Dedifferentiated amniotic fluid mesenchymal stem cell (primary cell): Measurements from ENCODE around the gene PKD2L2.
"Not testable (repeated sequence)": the region's sequence is repeated elsewhere in the genome, so short reads cannot be mapped to it uniquely, and the experiment has no call there.

ENCODE experiments used
- DNase-seq: peaks from one replicate; pipeline ENCODE4 v3.0.0-alpha.2; 2016; ENCODE audit errors: extremely low spot score

The PKD2L2 gene

DNA sequence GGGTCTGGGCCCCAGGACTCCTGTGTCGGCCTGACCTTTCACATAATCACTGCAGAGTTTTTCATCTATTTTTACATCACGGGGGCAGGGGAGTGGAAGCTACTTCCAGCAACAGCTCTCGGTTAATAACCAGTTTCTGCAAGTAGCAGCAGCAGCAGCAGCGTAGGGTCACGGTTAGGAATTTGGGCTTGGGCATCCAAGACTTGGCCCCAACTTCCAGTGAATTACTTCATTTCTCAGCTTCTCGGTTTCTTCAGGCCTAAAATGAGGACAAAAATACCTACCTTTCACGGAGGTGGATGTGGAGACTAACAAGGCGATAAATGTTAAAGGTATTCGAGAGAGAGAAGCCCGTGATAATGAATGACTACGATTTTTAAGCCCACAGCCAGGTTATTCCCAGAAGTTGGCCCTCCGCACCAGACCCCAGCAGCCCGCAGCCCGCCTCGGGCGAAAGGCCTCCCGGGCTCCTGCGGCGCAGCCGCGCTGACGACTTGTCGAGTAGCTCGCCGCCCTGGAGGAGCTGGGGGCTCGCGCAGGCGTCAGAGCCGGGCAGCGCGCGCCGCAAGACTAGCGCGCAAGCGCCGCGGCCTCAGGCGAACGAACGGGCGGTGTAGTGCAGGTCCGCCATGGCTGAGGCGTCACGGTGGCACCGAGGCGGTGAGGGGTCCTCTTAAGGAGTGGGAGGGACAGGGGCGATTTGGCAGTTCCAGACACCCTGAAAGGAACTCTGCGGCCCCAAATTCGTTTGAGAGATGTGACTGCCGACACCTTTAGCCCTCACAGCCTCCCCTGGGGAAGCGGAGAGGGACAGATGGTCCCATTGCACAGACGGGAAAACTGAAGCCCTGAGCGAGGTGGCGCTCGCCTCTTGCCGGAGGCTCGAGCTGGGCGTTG is at the start of gene PKD2L2:
Gene PKD2L2, plus strand, starts transcription at position 595 of the 897 bp plus-strand sequence. Its CDS starts 35 bp downstream, at position 630.
- no peak for DNase-seq

GRCh38 chr5:137842296-137842695 is 47.0 kb upstream of the PKD2L2 start:
- DNase-seq: no peak

GRCh38 chr5:137843676-137844299 is 45.5 kb upstream of the PKD2L2 start:
- no peak for DNase-seq

DNA sequence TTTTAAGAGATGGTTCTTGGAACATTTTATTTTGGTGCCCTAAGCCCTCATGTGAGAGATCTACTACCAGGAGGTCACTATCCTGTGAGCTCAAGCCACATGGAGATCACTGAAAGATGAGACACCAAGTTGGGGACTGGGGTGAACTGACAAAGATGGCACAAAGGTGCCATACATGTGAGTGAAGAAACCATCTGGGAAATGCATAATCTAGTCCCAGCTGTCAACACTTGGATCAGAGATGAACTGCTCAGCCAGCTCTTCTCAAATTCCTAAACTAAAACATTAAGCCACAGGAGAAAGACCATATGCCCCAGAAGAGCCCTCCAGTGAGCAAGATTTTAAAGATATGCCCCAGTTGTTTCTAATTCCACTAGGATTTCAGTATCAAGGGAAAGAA is 43.8 kb upstream of the PKD2L2 start:
- DNase-seq: no peak

DNA sequence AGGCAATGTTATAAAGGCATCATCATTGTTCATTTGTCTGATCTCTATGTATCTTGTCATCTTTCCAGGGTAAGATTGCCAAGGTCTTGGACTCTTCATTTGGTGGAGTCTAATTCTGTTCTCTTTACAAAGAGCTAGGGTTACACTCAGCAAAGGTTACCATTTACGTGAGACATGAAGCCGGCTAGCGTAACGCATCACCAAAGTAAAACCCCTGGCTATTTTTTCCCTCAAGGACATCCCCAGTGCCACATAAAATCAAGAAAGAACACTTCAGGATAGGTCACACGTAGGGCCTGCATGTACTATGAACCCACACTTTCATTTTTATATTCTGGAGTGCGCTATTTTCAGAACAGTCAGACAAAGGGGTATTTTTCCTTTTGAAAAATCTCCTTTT is 41.6 kb upstream of the PKD2L2 start:
- DNase-seq: no peak

DNA sequence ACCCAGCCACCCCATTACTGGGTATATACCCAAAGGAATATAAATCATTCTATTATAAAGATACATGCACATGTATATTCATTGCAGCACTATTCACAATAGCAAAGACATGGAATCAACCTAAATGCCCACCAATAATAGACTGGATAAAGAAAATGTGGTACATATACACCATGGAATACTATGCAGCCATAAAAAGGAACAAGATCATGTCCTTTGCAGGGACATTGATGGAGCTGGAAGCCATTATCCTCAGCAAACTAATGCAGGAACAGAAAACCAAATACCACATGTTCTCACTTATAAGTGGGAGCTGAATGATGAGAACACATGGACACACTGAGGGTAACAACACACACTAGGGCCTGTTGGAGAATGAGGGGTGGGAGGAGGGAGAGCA is 36.1 kb upstream of the PKD2L2 start:
- not testable (repeated sequence) for DNase-seq

DNA sequence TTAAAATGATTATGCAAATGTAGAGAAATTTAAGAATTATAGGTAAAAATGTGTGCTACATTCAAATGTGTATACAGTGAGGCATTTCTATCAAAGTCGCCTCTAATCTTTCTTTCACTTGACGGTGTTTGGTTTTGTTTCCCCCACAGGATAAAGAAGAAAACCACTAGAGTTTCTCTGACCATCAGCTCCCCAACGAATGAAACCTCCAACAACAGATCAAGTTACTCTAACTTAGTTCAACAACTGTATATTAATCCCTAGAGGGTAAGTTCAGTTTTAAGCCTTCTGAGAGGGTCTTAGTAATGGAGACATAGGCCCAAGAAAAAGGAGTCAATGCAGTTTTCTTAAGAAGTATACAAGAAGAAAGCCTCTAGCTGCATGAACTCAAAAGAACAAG is 33.1 kb upstream of the PKD2L2 start:
- no peak for DNase-seq

DNA sequence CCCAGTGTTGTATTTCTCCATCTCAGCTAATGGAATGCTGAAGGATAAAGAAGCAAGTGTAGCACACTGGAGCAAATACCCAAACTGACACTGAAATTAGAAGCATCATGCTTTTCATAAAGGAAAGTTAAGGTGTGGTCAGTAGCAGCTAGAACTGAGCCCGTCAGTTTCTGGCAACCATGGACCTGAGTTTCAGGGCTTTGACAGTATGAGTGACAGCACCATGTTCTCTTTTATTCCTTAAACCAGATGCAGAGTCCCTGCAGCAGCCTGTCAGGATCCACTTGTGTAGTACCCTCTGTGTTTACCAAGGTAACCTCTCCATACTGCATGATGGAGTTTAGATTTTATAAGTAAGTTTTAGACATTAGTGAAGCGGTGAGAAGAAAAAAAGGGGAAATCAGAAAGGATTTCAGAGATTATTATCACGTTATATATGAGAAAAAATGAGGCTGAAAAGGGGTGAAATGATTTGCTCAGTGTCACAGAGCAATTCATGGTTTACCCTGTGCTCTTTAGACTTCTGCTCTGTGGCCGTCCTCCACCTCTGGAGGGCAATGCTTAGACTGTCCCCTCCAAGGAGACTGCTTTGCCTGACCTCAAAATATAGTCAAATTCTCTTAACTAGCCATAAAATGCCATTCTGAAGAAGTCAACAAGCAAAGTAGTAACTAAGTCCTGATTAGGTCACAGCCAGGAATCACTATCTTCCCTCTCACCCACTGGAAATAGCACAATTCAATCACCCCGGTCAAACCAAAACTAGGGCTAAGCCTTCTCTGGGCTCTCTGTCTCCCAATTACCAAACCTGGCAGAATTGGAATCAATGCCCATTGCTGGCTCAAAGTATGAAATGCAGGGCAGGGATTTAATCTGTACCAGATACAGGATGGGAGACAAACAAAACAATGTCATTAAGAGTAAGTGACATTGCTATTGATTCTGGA is 32.1 kb upstream of the PKD2L2 start:
- DNase-seq: no peak

- DNase-seq: no peak
Measured at GRCh38 chr5:137858223-137858916, 30.9 kb upstream of the PKD2L2 start.

DNA sequence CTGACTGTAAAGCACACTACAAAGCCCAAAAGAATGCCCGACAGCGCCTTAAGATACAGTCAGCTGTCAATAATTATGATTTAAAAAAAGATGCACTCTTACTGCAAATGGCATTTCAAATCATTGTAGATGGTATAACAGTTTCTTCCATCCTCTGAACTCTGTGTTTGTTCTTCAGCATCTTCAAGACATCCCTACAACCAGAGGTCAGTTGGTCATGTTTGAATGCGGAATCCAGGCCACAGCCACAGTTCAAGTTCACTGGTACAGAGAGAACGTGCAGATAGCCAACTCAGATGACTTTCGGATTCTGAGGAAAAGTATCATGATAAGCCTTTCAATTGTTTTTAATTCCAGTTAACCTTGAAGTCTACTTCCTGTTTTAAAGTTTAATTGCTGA is 30.3 kb upstream of the PKD2L2 start:
- DNase-seq: no peak

DNA sequence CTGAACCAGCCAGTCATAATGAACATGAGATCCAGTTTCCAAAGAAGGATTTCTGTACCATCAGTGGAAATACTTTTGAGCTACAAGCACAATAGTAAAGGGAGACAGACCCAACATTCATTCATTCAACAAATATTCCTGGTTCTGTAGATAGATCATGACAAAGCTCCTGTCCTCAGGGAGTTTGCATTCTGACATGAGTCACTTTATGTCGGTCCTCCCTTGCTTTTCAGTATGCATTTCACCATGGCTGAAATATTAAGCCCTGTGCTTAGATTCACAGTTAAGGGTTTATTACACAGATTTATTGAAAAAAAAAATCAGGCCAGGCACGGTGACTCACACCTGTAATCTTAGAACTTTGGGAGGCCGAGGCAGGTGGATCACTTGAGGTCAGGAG is 27.0 kb upstream of the PKD2L2 start:
- DNase-seq: no peak

DNA sequence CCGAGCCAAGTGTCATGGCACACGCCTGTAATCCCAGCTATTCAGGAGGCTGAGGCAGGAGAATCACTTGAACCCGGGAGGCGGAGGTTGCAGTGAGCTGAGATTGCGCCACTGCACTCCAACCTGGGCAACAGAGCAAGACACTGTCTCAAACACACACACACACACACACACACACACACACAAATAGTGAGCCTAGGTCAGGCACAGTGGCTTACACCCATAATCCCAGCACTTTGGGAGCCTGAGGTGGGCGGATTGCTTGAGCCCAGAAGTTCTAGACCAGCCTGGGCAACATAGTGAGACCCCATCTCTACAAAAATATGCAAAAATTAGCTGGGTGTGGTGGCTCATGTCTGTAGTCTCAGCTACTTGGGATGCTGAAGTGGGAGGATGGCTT is 25.6 kb upstream of the PKD2L2 start:
- DNase-seq: not testable (repeated sequence)

DNA sequence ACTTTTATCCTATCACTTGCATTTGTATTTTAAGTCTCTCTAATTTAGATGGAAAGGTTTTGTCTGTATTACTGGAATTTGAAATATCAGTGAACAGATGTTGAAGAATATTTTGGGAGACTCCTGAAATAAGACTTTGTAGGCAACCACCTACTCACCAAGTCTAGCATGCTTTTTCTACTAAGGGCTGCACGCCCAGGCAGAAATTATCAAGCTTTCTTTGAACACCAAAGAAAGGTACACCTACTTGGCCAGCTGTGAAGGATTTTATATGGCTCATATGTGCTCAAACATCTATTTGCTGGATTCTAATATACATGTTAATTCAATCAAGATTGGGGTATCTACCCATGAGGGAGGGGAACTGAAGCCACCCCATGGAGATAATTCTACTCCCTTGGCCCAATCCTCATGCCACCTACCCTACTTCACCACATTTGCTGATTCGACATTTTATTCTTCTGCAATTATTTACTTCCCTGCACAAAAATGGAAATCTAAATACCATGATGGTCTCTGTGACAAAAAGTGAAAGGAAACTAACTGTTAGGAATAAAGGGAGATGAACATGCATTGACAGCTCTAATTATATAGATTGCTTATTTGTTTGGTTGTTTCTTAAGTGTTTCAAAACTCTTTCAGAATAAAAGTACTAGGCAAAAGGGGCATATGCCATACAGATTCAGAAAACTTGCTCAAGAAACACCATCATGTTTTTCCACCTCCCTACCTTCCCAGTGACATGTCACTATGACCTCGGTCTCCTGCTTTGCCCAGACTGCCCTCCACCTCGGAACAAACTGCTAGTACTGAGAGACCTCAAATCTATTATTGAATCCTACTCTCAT is 22.5 kb upstream of the PKD2L2 start:
- no peak for DNase-seq

DNA sequence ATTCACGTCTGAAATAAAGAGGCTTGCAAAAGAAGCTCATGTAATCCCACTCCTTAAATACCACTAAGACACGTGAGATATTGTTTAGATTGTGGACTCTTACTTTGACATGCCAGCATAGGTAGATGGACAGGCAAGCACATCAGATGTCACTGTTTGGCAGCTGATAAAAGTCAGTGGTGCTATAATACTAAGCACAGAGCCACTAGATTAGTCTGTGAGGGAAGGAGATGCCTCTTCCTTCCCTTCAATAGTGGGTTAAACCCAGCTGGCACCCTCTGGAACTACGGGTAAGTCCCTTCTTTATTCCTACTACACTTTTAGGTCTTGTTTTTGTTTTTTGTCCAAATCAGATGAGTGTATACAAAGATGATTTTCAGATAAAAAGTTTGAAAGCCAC is 21.6 kb upstream of the PKD2L2 start, which contains the start of gene MYOT:
Gene MYOT, plus strand, starts transcription at position 197 of the 400 bp plus-strand sequence. CDS start 2,792 bp downstream, outside the sequence.
- no peak for DNase-seq

GRCh38 chr5:137870647-137871339 is 18.5 kb upstream of the PKD2L2 start:
- no peak for DNase-seq

DNA sequence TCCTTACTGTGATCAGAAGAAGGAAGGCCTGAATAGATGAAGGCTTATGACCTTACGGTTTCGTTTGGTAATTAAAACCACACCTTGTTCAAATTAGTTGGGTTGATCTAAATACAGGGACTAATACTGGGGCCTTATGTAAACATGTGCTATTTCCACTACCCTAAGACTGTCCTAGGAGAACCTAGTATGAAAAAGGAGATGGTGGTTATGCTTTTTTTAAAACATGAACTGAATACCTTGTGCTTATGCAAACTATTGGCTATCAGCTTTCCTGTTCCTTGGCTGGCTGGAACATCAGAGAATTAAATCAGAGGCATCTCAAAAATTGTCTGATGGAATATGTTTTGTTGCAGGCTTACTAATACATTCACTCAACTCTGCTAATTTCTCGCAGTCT is 17.7 kb upstream of the PKD2L2 start:
- DNase-seq: no peak

GRCh38 chr5:137872466-137872865 is 16.8 kb upstream of the PKD2L2 start:
- no peak for DNase-seq

GRCh38 chr5:137876101-137876500 is 13.2 kb upstream of the PKD2L2 start:
- no peak for DNase-seq

DNA sequence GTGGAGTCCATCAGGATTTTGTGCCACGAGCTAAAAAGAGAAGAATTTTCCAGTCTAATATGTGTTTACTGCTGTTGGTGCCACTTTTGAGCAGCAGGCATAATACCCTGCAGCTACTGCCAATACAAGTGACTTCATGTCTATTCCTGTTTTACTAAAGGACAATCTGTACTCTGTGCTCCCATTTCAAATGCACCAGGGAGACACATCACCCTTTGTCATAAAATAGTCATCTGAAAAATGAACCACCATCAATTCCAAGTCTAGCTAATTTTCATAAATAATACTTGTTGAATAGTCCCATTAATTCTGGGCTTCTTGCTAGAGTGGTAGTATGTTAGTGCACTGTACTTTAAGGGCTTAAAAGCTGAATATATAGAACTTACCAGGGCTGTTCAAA is 8.9 kb upstream of the PKD2L2 start:
- no peak for DNase-seq

- no peak for DNase-seq
Measured at GRCh38 chr5:137887831-137888230, 1.4 kb upstream of the PKD2L2 start.
